ENCODE measurements around the gene TLE3.
A peak's percentile ranks its signal among the peaks of the same experiment; 100 is the strongest.
"Not testable (repeated sequence)": the region's sequence is repeated elsewhere in the genome, so short reads cannot be mapped to it uniquely, and the experiment has no call there.

Gene TLE3

GRCh38 chr15:70125605-70126004 lies 27.9 kb upstream of the TLE3 start:
- DNase-seq, result no peak

- DNase-seq, result no peak
Observed at GRCh38 chr15:70121624-70122302, 24.0 kb upstream of the TLE3 start.

- no peak for DNase-seq
Observed at GRCh38 chr15:70120958-70121623, 23.4 kb upstream of the TLE3 start.

GRCh38 chr15:70119911-70120508 lies 22.3 kb upstream of the TLE3 start:
- DNase-seq, result no peak

GRCh38 chr15:70118599-70118998 lies 20.9 kb upstream of the TLE3 start:
- no peak for DNase-seq

GRCh38 chr15:70116317-70116716 lies 18.6 kb upstream of the TLE3 start:
- DNase-seq, result no peak

GRCh38 chr15:70114221-70114620 lies 16.5 kb upstream of the TLE3 start:
- DNase-seq, result no peak

- no peak for DNase-seq
Observed at GRCh38 chr15:70113304-70113700, 15.6 kb upstream of the TLE3 start.

- not testable (repeated sequence) for DNase-seq
Observed at GRCh38 chr15:70112572-70113303, 15.0 kb upstream of the TLE3 start.

GRCh38 chr15:70112074-70112395 lies 14.3 kb upstream of the TLE3 start:
- DNase-seq, result no peak

- peak; percentile 88 for DNase-seq
Observed at GRCh38 chr15:70111203-70112073, 13.7 kb upstream of the TLE3 start.

GRCh38 chr15:70109978-70110377 lies 12.3 kb upstream of the TLE3 start:
- DNase-seq, result no peak

GRCh38 chr15:70109531-70109930 lies 11.8 kb upstream of the TLE3 start:
- DNase-seq, result no peak

- no peak for DNase-seq
Observed at GRCh38 chr15:70103880-70104626, 6.3 kb upstream of the TLE3 start.

- DNase-seq, result no peak
Observed at GRCh38 chr15:70102827-70103226, 5.1 kb upstream of the TLE3 start.

- peak; percentile 97 for DNase-seq
Observed at GRCh38 chr15:70101459-70102113, 3.9 kb upstream of the TLE3 start.

- DNase-seq, result peak; percentile 71
Observed at GRCh38 chr15:70100474-70101341, 3.0 kb upstream of the TLE3 start.

GRCh38 chr15:70099967-70100473 lies 2.3 kb upstream of the TLE3 start:
- DNase-seq, result peak; percentile 28

- DNase-seq, result peak; percentile 100
Observed at GRCh38 chr15:70099167-70099966, 1.6 kb upstream of the TLE3 start.

Data from COR-L47 (cell line).